H9 (cell line): ENCODE measurements around the gene METTL25B. TPM values are rescaled to one million over a fixed set of nuclear protein-coding genes. Genes with fewer than 3 reads are reported as not detected.

Experiments
- DNase-seq: peaks from one replicate; pipeline ENCODE4 v3.0.0-alpha.2; 2017
- H2AFZ ChIP-seq: one replicate; pipeline ENCODE4 v1.6.1; 2013; ENCODE audit warnings: mild to moderate bottlenecking, low read length, control low read depth, moderate library complexity
- H2AK5ac ChIP-seq: 2 replicates; pipeline ENCODE4 v1.6.1; 2013; ENCODE audit warnings: low read length, control low read depth, mixed read lengths; ENCODE audit not compliant: insufficient read length
- H2BK120ac ChIP-seq: one replicate; pipeline ENCODE4 v1.6.1; 2013; ENCODE audit warnings: low read depth, mild to moderate bottlenecking, low read length, control low read depth, inconsistent platforms; ENCODE audit not compliant: poor library complexity, severe bottlenecking
- H2BK12ac ChIP-seq: 2 replicates; pipeline ENCODE4 v1.6.1; 2013; ENCODE audit warnings: low read length, control low read depth, mixed read lengths, low read depth; ENCODE audit not compliant: insufficient read length
- H2BK15ac ChIP-seq: 2 replicates; pipeline ENCODE4 v1.6.1; 2013; ENCODE audit warnings: low read depth, low read length, control low read depth
- H2BK20ac ChIP-seq: one replicate; pipeline ENCODE4 v1.6.1; 2013; ENCODE audit warnings: low read depth, mild to moderate bottlenecking, low read length, control low read depth, inconsistent platforms; ENCODE audit not compliant: poor library complexity, severe bottlenecking
- H2BK5ac ChIP-seq: 2 replicates; pipeline ENCODE4 v1.6.1; 2013; ENCODE audit warnings: low read length, control low read depth, mixed read lengths; ENCODE audit not compliant: insufficient read length
- H3K14ac ChIP-seq: 2 replicates; pipeline ENCODE4 v1.6.1; 2013; ENCODE audit warnings: low read length, control low read depth; ENCODE audit not compliant: insufficient read depth
- H3K18ac ChIP-seq: 2 replicates; pipeline ENCODE4 v1.6.1; 2013; ENCODE audit warnings: low read depth, mild to moderate bottlenecking, mixed read lengths, low read length, control low read depth; ENCODE audit not compliant: insufficient read length
- H3K23ac ChIP-seq: 2 replicates; pipeline ENCODE4 v1.6.1; 2013; ENCODE audit warnings: low read length, control low read depth, mixed read lengths, low read depth; ENCODE audit not compliant: insufficient read length
- H3K23me2 ChIP-seq: 2 replicates; pipeline ENCODE4 v1.6.1; 2013; ENCODE audit warnings: low read depth, mild to moderate bottlenecking, mixed read lengths, low read length, control low read depth; ENCODE audit not compliant: insufficient read length, poor library complexity, severe bottlenecking
- H3K27ac ChIP-seq: 2 replicates; pipeline ENCODE4 v1.5.1; 2013; ENCODE audit warnings: low read length, control low read depth, mixed read lengths, low read depth; ENCODE audit not compliant: insufficient read length
- H3K27me3 ChIP-seq: 2 replicates; pipeline ENCODE4 v1.6.1; 2013; ENCODE audit warnings: low read length, control low read depth, inconsistent platforms; ENCODE audit not compliant: insufficient read depth
- H3K4ac ChIP-seq: 2 replicates; pipeline ENCODE4 v1.6.1; 2013; ENCODE audit warnings: low read depth, mild to moderate bottlenecking, control low read depth, inconsistent platforms, low read length, moderate library complexity
- H3K4me1 ChIP-seq: 2 replicates; pipeline ENCODE4 v1.6.1; 2013; ENCODE audit warnings: low read length, control low read depth, inconsistent platforms; ENCODE audit not compliant: insufficient read depth
- H3K4me2 ChIP-seq: 2 replicates; pipeline ENCODE4 v1.6.1; 2013; ENCODE audit warnings: low read length, control low read depth, mixed read lengths; ENCODE audit not compliant: insufficient read length, insufficient read depth
- H3K56ac ChIP-seq: 2 replicates; pipeline ENCODE4 v1.6.1; 2013; ENCODE audit warnings: low read depth, mild to moderate bottlenecking, mixed read lengths, low read length, control low read depth; ENCODE audit not compliant: insufficient read length
- H3K79me1 ChIP-seq: 2 replicates; pipeline ENCODE4 v1.6.1; 2013; ENCODE audit warnings: low read depth, mild to moderate bottlenecking, moderate library complexity, low read length, control low read depth, inconsistent platforms; ENCODE audit not compliant: insufficient read depth, poor library complexity, severe bottlenecking
- H3K79me2 ChIP-seq: 2 replicates; pipeline ENCODE4 v1.6.1; 2013; ENCODE audit warnings: low read length, control low read depth, inconsistent platforms; ENCODE audit not compliant: insufficient read depth
- H3K9ac ChIP-seq: 2 replicates; pipeline ENCODE4 v1.6.1; 2013; ENCODE audit warnings: low read length, control low read depth, mixed read lengths; ENCODE audit not compliant: insufficient read length; ENCODE audit errors: extremely low read depth
- H3K9me3 ChIP-seq: one replicate; pipeline ENCODE4 v1.6.1; 2013; ENCODE audit warnings: low read depth, low read length, inconsistent platforms; ENCODE audit not compliant: control insufficient read depth
- H3T11ph ChIP-seq: one replicate; pipeline ENCODE4 v1.6.1; 2013; ENCODE audit warnings: mild to moderate bottlenecking, low read length, control low read depth, inconsistent platforms
- H4K20me1 ChIP-seq: one replicate; pipeline ENCODE4 v1.6.1; 2013; ENCODE audit not compliant: control insufficient read depth, insufficient read length, insufficient read depth
- H4K5ac ChIP-seq: 2 replicates; pipeline ENCODE4 v1.6.1; 2013; ENCODE audit warnings: low read depth, mild to moderate bottlenecking, mixed read lengths, low read length, control low read depth; ENCODE audit not compliant: insufficient read length
- H4K8ac ChIP-seq: replicated peaks from 2 replicates; pipeline ENCODE4 v1.6.1; 2013; ENCODE audit warnings: low read length, control low read depth, mixed read lengths, low read depth; ENCODE audit not compliant: insufficient read length
- H4K91ac ChIP-seq: 2 replicates; pipeline ENCODE4 v1.6.1; 2013; ENCODE audit warnings: low read depth, mild to moderate bottlenecking, moderate library complexity, mixed read lengths, low read length, control low read depth; ENCODE audit not compliant: insufficient read length
- H3K27ac Mint-ChIP-seq, 3 experiments: 2 replicates in 2 of 3; 3 replicates in 1 of 3; pipeline ENCODE4 v1.8.0; 2020 to 2021; ENCODE audit warnings: mixed read lengths in 3 of 3, mild to moderate bottlenecking in 1 of 3, moderate library complexity in 1 of 3
- H3K27me3 Mint-ChIP-seq: 2 replicates; pipeline ENCODE4 v1.8.0; 2021; ENCODE audit warnings: low read depth, mild to moderate bottlenecking, moderate library complexity, mixed read lengths
- H3K36me3 Mint-ChIP-seq, 3 experiments: 2 replicates in 2 of 3; 3 replicates in 1 of 3; pipeline ENCODE4 v1.8.0; 2020 to 2021; ENCODE audit warnings: low read depth in 3 of 3, mixed read lengths in 3 of 3; ENCODE audit not compliant: insufficient read depth in 1 of 3
- H3K4me1 Mint-ChIP-seq, 2 experiments: 2 replicates each; pipeline ENCODE4 v1.8.0; 2020; ENCODE audit warnings: mixed read lengths in 2 of 2
- H3K4me3 Mint-ChIP-seq, 2 experiments: 2 replicates in 1 of 2; 3 replicates in 1 of 2; pipeline ENCODE4 v1.8.0; 2020 to 2021; ENCODE audit warnings: mild to moderate bottlenecking in 2 of 2, mixed read lengths in 2 of 2, moderate library complexity in 1 of 2
- H3K9me3 Mint-ChIP-seq, 2 experiments: 2 replicates in 1 of 2; 3 replicates in 1 of 2; pipeline ENCODE4 v1.8.0; 2020; ENCODE audit warnings: mild to moderate bottlenecking in 2 of 2, mixed read lengths in 2 of 2, moderate library complexity in 1 of 2
- WGBS: extraction: QIAGEN DNeasy Blood & Tissue Kit; methylation state at CpG from one replicate; pipeline ENCODE4 v1.1.7; 2013; ENCODE audit warnings: missing lambda C conversion rate, low lambda C conversion rate, mixed read lengths; ENCODE audit not compliant: insufficient read length; ENCODE audit errors: extremely low coverage; 5-methylcytosine and 5-hydroxymethylcytosine counted together
- total RNA-seq: library from RNA; stranded (reverse); gene quantifications from 2 replicates; pipeline ENCODE4 v1.2.1, GENCODE V29; 2021
- TF ChIP-seq, protein P1 (sequence below): fragments of 200-600 bp; sonication (generic); conservative IDR thresholded peaks from 3 replicates; pipeline ENCODE4 v1.8.0; 2021; ENCODE audit warnings: antibody characterized with exemption, mild to moderate bottlenecking

The METTL25B gene
- total RNA-seq, 1 experiment from 2014 or later: 26.2 TPM

DNA sequence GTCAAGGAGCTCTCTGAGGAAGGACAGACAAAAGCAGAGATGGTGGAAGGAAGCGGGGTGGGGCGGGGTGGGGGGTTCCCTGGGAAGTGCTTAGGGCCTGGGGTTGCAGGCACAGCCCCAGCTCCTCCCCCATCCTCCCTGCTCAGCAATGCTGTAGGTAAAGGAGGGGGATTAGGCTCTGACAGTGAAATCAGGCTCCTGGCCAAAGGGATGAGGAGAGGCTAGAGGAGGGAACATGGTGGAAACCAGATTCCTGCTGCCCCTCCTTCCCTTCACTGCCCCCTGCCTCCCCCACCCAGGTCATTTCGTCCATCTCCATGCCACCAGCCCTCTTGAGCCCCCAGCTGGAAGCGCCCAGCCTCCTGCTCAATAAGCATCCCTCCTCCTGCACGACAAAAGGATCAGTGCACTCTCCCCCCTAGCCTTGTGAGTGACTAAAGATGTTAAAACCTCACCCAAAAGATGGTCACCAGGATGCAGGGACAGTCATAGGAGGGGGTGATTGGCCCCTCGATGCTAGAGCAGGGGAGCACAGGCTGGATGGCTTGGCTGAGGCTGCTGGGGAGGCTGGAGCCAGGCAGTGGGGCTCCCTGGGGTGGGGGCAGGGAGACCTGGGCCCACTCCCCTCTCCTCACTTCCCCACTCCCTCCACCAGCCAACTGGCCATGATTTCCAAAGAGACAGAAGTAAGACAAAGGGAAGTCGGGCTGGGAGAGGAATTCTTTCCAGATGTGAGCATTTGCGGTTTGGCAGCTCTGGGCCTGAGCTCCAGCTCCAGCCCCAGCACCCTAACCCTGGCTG is 20.7 kb upstream of the METTL25B start:
- DNase-seq: peak; percentile 74
- H3K27ac Mint-ChIP-seq: peak overlapping the region; percentile 94 to 99 (median 97)
- H3T11ph ChIP-seq: no peak overlapping the region
- peaks cover 77 to 80% of the 10 kb centered on the region in 2 experiments for H3K4me1 Mint-ChIP-seq
- H3K4me2 ChIP-seq: peak overlapping the region; percentile 83
- no peaks in the 10 kb centered on the region for H4K20me1 ChIP-seq
- no peaks in the 10 kb centered on the region for H3K79me2 ChIP-seq
- no peaks in the 10 kb centered on the region for H3K9me3 ChIP-seq
- no peaks in the 10 kb centered on the region; a peak in 1 of 5 replicates for H3K9me3 Mint-ChIP-seq
- no peak overlapping the region for H4K8ac ChIP-seq
- H3K23ac ChIP-seq: no peak overlapping the region
- TF ChIP-seq, protein P1, sequence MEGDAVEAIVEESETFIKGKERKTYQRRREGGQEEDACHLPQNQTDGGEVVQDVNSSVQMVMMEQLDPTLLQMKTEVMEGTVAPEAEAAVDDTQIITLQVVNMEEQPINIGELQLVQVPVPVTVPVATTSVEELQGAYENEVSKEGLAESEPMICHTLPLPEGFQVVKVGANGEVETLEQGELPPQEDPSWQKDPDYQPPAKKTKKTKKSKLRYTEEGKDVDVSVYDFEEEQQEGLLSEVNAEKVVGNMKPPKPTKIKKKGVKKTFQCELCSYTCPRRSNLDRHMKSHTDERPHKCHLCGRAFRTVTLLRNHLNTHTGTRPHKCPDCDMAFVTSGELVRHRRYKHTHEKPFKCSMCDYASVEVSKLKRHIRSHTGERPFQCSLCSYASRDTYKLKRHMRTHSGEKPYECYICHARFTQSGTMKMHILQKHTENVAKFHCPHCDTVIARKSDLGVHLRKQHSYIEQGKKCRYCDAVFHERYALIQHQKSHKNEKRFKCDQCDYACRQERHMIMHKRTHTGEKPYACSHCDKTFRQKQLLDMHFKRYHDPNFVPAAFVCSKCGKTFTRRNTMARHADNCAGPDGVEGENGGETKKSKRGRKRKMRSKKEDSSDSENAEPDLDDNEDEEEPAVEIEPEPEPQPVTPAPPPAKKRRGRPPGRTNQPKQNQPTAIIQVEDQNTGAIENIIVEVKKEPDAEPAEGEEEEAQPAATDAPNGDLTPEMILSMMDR: no peak
- no peak overlapping the region for H2BK120ac ChIP-seq
- H3K79me1 ChIP-seq: no peaks in the 10 kb centered on the region
- peak overlapping the region; percentile 25 for H2BK12ac ChIP-seq
- no peak overlapping the region for H4K91ac ChIP-seq
- no peak overlapping the region for H2BK15ac ChIP-seq
- H3K23me2 ChIP-seq: peaks cover 39% of the 10 kb centered on the region
- H2AFZ ChIP-seq: no peak overlapping the region
- H3K9ac ChIP-seq: no peak overlapping the region
- no peak overlapping the region for H2AK5ac ChIP-seq
- peaks cover 29% of the 10 kb centered on the region for H3K27me3 Mint-ChIP-seq
- H4K5ac ChIP-seq: no peak overlapping the region
- H3K27me3 ChIP-seq: peaks cover 3% of the 10 kb centered on the region; the same call in 1 of the 2 replicates
- H3K4me3 Mint-ChIP-seq: peak overlapping the region; percentile 74 to 91
- peak overlapping the region; percentile 56 for H3K18ac ChIP-seq
- no CpG with 5 or more reads among the region's 8 CpGs for WGBS
- no peak overlapping the region for H3K27ac ChIP-seq
- no peak overlapping the region for H3K56ac ChIP-seq
- no peak overlapping the region for H2BK20ac ChIP-seq
- H3K4ac ChIP-seq: no peak overlapping the region
- H3K4me1 ChIP-seq: peaks cover 17% of the 10 kb centered on the region; the same call in 1 of the 2 replicates
- H3K36me3 Mint-ChIP-seq: peaks cover 2 to 7% (median 5%) of the 10 kb centered on the region in 3 experiments; a peak in 6 of 7 replicates
- peak overlapping the region; percentile 45; the same call in 1 of the 2 replicates for H3K14ac ChIP-seq
- no peak overlapping the region for H2BK5ac ChIP-seq
